CD4-positive, alpha-beta memory T cell (primary cell): ENCODE results near the gene FRS3. TPM values are rescaled to one million over a fixed set of nuclear protein-coding genes. Genes with fewer than 3 reads are reported as not detected.
A peak's percentile ranks its signal among the peaks of the same experiment; 100 is the strongest.

Experiments used
- CTCF ChIA-PET: fragments of 350-600 bp; sonication (Branson Sonifier 250); formaldehyde crosslinking; loops from one replicate; lab custom pipeline; 2021; ENCODE audit warnings: inconsistent platforms; ENCODE audit not compliant: partially characterized antibody; lab: Charles Lee
- POLR2A ChIA-PET: fragments of 350-600 bp; sonication (Branson Sonifier 250); formaldehyde crosslinking; loops from one replicate; lab custom pipeline; 2021; ENCODE audit not compliant: partially characterized antibody; lab: Charles Lee
- DNase-seq, 5 donors: peaks; one replicate each; pipeline versions ENCODE4 v3.0.0 to v3.0.0-alpha.2; 2020 to 2022; ENCODE audit warnings: mixed read lengths in 1 of 5
- H3K27ac ChIP-seq: one replicate; pipeline ENCODE4 v1.7.0; 2013; ENCODE audit warnings: low read depth, low read length
- H3K27me3 ChIP-seq: 2 replicates; pipeline ENCODE4 v1.7.0; 2013; ENCODE audit warnings: mild to moderate bottlenecking, low read length, moderate library complexity; ENCODE audit not compliant: insufficient read depth
- H3K36me3 ChIP-seq: 2 replicates; pipeline ENCODE4 v1.7.0; 2013; ENCODE audit warnings: mild to moderate bottlenecking, low read length, moderate library complexity; ENCODE audit not compliant: insufficient read depth
- H3K4me1 ChIP-seq: 2 replicates; pipeline ENCODE4 v1.7.0; 2013; ENCODE audit warnings: mild to moderate bottlenecking, low read length, moderate library complexity; ENCODE audit not compliant: insufficient read depth
- H3K4me3 ChIP-seq, 2 donors: one replicate each; pipeline ENCODE4 v1.7.0; 2013; ENCODE audit warnings: low read length in 2 of 2, mild to moderate bottlenecking in 1 of 2
- H3K9me3 ChIP-seq, 2 donors: one replicate each; pipeline ENCODE4 v1.7.0; 2013; ENCODE audit warnings: low read length in 2 of 2, control low read depth in 1 of 2; ENCODE audit not compliant: control insufficient read depth in 1 of 2
- H3K27ac Mint-ChIP-seq, 7 donors: one replicate each; pipeline ENCODE4 v1.8.0; 2020 to 2021; ENCODE audit warnings: mixed read lengths in 7 of 7, mild to moderate bottlenecking in 6 of 7, inconsistent platforms in 3 of 7, moderate library complexity in 3 of 7
- H3K27me3 Mint-ChIP-seq, 2 donors: one replicate each; pipeline ENCODE4 v1.8.0; 2020 to 2021; ENCODE audit warnings: mixed read lengths in 2 of 2
- H3K36me3 Mint-ChIP-seq, 2 donors: one replicate each; pipeline ENCODE4 v1.8.0; 2020 to 2021; ENCODE audit warnings: mixed read lengths in 2 of 2, inconsistent platforms in 1 of 2, mild to moderate bottlenecking in 1 of 2
- H3K4me1 Mint-ChIP-seq, 4 donors: one replicate each; pipeline ENCODE4 v1.8.0; 2020 to 2021; ENCODE audit warnings: mixed read lengths in 4 of 4, mild to moderate bottlenecking in 1 of 4
- H3K4me3 Mint-ChIP-seq, 8 donors: one replicate each; pipeline ENCODE4 v1.8.0; 2020 to 2021; ENCODE audit warnings: mixed read lengths in 8 of 8, mild to moderate bottlenecking in 7 of 8, moderate library complexity in 6 of 8, inconsistent platforms in 3 of 8
- H3K9me3 Mint-ChIP-seq, 8 donors: one replicate each; pipeline ENCODE4 v1.8.0; 2020 to 2021; ENCODE audit warnings: mixed read lengths in 8 of 8, mild to moderate bottlenecking in 5 of 8, inconsistent platforms in 3 of 8, moderate library complexity in 1 of 8
- intact Hi-C: fragments of 100-400 bp; cut with micrococcal nuclease; formaldehyde crosslinking; loops from one replicate; pipeline ENCODE4 v1.15.1; 2023
- polyA plus RNA-seq, 2 donors: library from polyadenylated mRNA; unstranded; fragments of 300-500 nt; fragmentation: Illumina TruSeq; gene quantifications; one replicate each; pipeline ENCODE4 v1.2.3, GENCODE V29; 2021
- total RNA-seq, 2 experiments: library from RNA; stranded (reverse); gene quantifications; one replicate each; pipeline ENCODE4 v1.2.3, GENCODE V29; 2021

Gene FRS3
- total and polyA plus RNA-seq, 4 experiments from 2014 or later: 2.2 to 10.0 (median 5.8) TPM

GRCh38 chr6:41728073-41728936 is 51.4 kb downstream of the FRS3 start:
- H3K27ac Mint-ChIP-seq: peak overlapping the region in 4 of 7 donors; percentile 48 to 64 (median 52)
- CTCF ChIA-PET: no interaction called here

DNA sequence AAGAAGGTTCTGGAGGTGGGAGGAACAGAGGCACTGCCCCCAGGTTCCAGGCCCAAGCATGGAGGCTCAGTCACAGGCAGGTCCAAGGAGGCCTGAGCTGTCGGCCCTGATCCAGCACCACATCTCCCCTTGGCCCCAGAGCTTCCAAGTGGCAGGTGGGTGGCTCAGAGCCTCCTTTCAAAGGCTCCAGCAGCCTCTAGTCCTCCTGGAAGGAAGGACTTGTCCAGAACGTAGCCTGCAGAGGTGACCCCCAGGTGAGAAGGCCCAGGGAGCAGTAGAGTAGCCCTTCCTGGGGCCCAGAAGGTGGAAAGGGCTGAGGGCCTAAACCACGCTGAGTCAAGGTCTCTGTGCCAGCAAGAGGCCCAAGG is 52.0 kb downstream of the FRS3 start:
- peak overlapping the region in 2 of 7 donors; percentile 32 to 37 for H3K27ac Mint-ChIP-seq
- no peaks in the 10 kb centered on the region for H3K9me3 Mint-ChIP-seq
- DNase-seq: no peak
- ChIA-PET CTCF (no interaction called here), POLR2A (no interaction called here)
- Histone ChIP-seq H3K27me3 (no peaks in the 10 kb centered on the region), H3K4me1 (peaks cover 46% of the 10 kb centered on the region), H3K36me3 (no peaks in the 10 kb centered on the region), H3K4me3 (no peak overlapping the region), H3K9me3 (no peaks in the 10 kb centered on the region), H3K27ac (no peak overlapping the region)
- peaks cover 3% of the 10 kb centered on the region in 2 donors for H3K36me3 Mint-ChIP-seq
- no peaks in the 10 kb centered on the region for H3K27me3 Mint-ChIP-seq
- peaks cover 23 to 62% (median 47%) of the 10 kb centered on the region in 4 donors for H3K4me1 Mint-ChIP-seq
- intact Hi-C loops: no loop called here
- peak overlapping the region in 1 of 8 donors; percentile 9 for H3K4me3 Mint-ChIP-seq

More at GRCh38 chr6:41728073-41728936, 51.4 kb downstream of the FRS3 start:
- no peak overlapping the region for H3K27ac ChIP-seq
- intact Hi-C loops: no loop called here
- no peak for DNase-seq
- no peaks in the 10 kb centered on the region for H3K27me3 ChIP-seq
- H3K36me3 ChIP-seq: no peaks in the 10 kb centered on the region
- H3K4me3 ChIP-seq: no peak overlapping the region
- H3K27me3 Mint-ChIP-seq: no peaks in the 10 kb centered on the region
- H3K4me1 Mint-ChIP-seq: peaks cover 28 to 68% (median 49%) of the 10 kb centered on the region in 4 donors
- peak overlapping the region in 1 of 8 donors; percentile 54 for H3K4me3 Mint-ChIP-seq
- POLR2A ChIA-PET: no interaction called here
- peaks cover 52% of the 10 kb centered on the region for H3K4me1 ChIP-seq
- H3K9me3 Mint-ChIP-seq: no peaks in the 10 kb centered on the region
- peaks cover 3% of the 10 kb centered on the region in 2 donors for H3K36me3 Mint-ChIP-seq
- H3K9me3 ChIP-seq: no peaks in the 10 kb centered on the region

DNA sequence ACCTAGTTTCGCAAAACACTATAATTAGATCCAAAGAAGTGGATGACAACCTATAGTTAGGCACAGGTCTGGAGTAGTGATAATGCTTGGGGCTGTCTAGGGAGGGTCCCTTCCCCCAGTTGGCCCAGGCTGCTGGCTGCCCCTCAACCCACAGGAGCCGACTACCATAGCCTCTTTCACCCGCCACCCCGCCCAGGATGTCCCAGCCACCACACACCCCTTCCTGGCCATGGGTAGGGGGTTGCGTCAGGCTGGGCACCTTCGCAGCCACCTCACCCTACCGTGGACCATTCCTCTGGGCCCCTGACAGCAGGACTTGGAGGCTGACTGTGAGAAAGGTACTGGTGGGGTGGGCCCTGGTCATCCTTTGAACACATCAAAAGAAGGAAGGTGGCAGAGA is 52.8 kb downstream of the FRS3 start:
- peak overlapping the region in 6 of 8 donors; percentile 42 to 69 (median 52) for H3K4me3 Mint-ChIP-seq

GRCh38 chr6:41724586-41725501 is 54.9 kb downstream of the FRS3 start:
- Histone ChIP-seq H3K4me3 (no peak overlapping the region), H3K4me1 (peaks cover 18% of the 10 kb centered on the region), H3K27ac (no peak overlapping the region), H3K9me3 (no peaks in the 10 kb centered on the region), H3K36me3 (no peaks in the 10 kb centered on the region), H3K27me3 (no peaks in the 10 kb centered on the region)
- POLR2A ChIA-PET: interaction anchor here (2.2 kb wide), 1 partner anchor 9 kb away, joined by 8 read pairs; no protein-coding TSS in a partner anchor
- CTCF ChIA-PET: no interaction called here
- H3K9me3 Mint-ChIP-seq: no peaks in the 10 kb centered on the region
- DNase-seq: no peak
- intact Hi-C loops: no loop called here
- H3K36me3 Mint-ChIP-seq: peaks cover 3% of the 10 kb centered on the region in 2 donors
- H3K27me3 Mint-ChIP-seq: no peaks in the 10 kb centered on the region
- H3K4me3 Mint-ChIP-seq: no peak overlapping the region
- H3K27ac Mint-ChIP-seq: peak overlapping the region in 1 of 7 donors; percentile 36
- peaks cover 9 to 44% (median 32%) of the 10 kb centered on the region in 4 donors for H3K4me1 Mint-ChIP-seq

More for the DNA sequence above, 52.8 kb downstream of the FRS3 start:
- Mint-ChIP-seq H3K27ac (peak overlapping the region in 6 of 7 donors; percentile 19 to 79 (median 54)), H3K36me3 (peaks cover 3% of the 10 kb centered on the region in 2 donors), H3K4me1 (peaks cover 20 to 56% (median 42%) of the 10 kb centered on the region in 4 donors), H3K9me3 (no peaks in the 10 kb centered on the region), H3K27me3 (no peaks in the 10 kb centered on the region)
- Histone ChIP-seq H3K27ac (no peak overlapping the region), H3K27me3 (no peaks in the 10 kb centered on the region), H3K4me3 (no peak overlapping the region), H3K36me3 (no peaks in the 10 kb centered on the region), H3K9me3 (no peaks in the 10 kb centered on the region), H3K4me1 (peaks cover 38% of the 10 kb centered on the region)
- no peak for DNase-seq
- ChIA-PET CTCF (no interaction called here), POLR2A (no interaction called here)
- intact Hi-C loops: no loop called here

DNA sequence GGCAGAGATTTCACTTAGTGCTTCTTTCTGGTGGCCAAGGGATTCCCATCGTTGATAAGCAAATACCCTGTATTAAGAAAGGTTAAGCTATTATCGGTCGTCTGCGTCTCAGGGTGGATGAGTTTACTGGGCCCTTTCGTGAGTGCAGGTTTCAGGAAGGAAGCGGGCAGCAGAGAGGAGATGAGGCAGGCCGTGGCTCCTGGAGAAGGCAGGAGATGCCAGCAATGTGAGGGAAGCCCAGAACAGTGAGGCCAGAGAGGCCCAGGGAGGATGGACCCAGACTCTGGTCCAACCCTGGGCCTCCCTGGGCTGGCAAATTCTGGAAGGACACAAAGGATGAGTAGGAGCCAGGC is 55.5 kb downstream of the FRS3 start:
- H3K9me3 Mint-ChIP-seq: no peaks in the 10 kb centered on the region
- no peak for DNase-seq
- Histone ChIP-seq H3K27me3 (no peaks in the 10 kb centered on the region), H3K9me3 (no peaks in the 10 kb centered on the region), H3K4me1 (peaks cover 12% of the 10 kb centered on the region), H3K27ac (no peak overlapping the region), H3K4me3 (no peak overlapping the region), H3K36me3 (no peaks in the 10 kb centered on the region)
- H3K4me3 Mint-ChIP-seq: no peak overlapping the region
- peak overlapping the region in 3 of 7 donors; percentile 23 to 78 (median 54) for H3K27ac Mint-ChIP-seq
- ChIA-PET CTCF (interaction anchor here (0.9 kb wide), 1 partner anchor 10 kb away, joined by 4 read pairs; no protein-coding TSS in a partner anchor), POLR2A (interaction anchor here (2.2 kb wide), 1 partner anchor 10 kb away, joined by 8 read pairs; no protein-coding TSS in a partner anchor)
- H3K36me3 Mint-ChIP-seq: peaks cover 3% of the 10 kb centered on the region in 2 donors
- H3K27me3 Mint-ChIP-seq: no peaks in the 10 kb centered on the region
- intact Hi-C loops: no loop called here
- peaks cover 9 to 38% (median 31%) of the 10 kb centered on the region in 4 donors for H3K4me1 Mint-ChIP-seq

- Histone ChIP-seq H3K9me3 (no peaks in the 10 kb centered on the region), H3K36me3 (no peaks in the 10 kb centered on the region), H3K4me3 (no peak overlapping the region), H3K27ac (no peak overlapping the region), H3K27me3 (no peaks in the 10 kb centered on the region), H3K4me1 (peaks cover 12% of the 10 kb centered on the region)
- no peak overlapping the region for H3K4me3 Mint-ChIP-seq
- H3K36me3 Mint-ChIP-seq: peaks cover 0 to 3% of the 10 kb centered on the region in 2 donors
- H3K9me3 Mint-ChIP-seq: no peaks in the 10 kb centered on the region
- ChIA-PET CTCF (interaction anchor here (0.9 kb wide), 1 partner anchor 10 kb away, joined by 4 read pairs; no protein-coding TSS in a partner anchor), POLR2A (interaction anchor here (2.2 kb wide), 1 partner anchor 10 kb away, joined by 8 read pairs; no protein-coding TSS in a partner anchor)
- peak overlapping the region in 1 of 7 donors; percentile 32 for H3K27ac Mint-ChIP-seq
- intact Hi-C loops: no loop called here
- H3K27me3 Mint-ChIP-seq: no peaks in the 10 kb centered on the region
- no peak for DNase-seq
- H3K4me1 Mint-ChIP-seq: peaks cover 9 to 33% (median 27%) of the 10 kb centered on the region in 4 donors
Measured at GRCh38 chr6:41723530-41724227, 56.0 kb downstream of the FRS3 start.
